Neural progenitor cell (in vitro differentiated cells): Measurements from ENCODE around the gene CENPX.

Experiments used
- EZH2 ChIP-seq: fragments of 200-600 bp; sonication (generic); IDR thresholded peaks from 2 replicates; pipeline ENCODE4 v1.6.1; 2017; ENCODE audit warnings: antibody characterized with exemption, mild to moderate bottlenecking, moderate library complexity
- EZH2phosphoT487 ChIP-seq: fragments of 200-600 bp; sonication (generic); IDR thresholded peaks from 2 replicates; pipeline ENCODE4 v1.6.1; 2017; ENCODE audit warnings: antibody characterized with exemption
- TF ChIP-seq, protein P1 (sequence below): fragments of 200-600 bp; sonication (generic); IDR thresholded peaks from 2 replicates; pipeline ENCODE4 v1.5.1; 2017; ENCODE audit warnings: antibody characterized with exemption, mild to moderate bottlenecking

DNA sequence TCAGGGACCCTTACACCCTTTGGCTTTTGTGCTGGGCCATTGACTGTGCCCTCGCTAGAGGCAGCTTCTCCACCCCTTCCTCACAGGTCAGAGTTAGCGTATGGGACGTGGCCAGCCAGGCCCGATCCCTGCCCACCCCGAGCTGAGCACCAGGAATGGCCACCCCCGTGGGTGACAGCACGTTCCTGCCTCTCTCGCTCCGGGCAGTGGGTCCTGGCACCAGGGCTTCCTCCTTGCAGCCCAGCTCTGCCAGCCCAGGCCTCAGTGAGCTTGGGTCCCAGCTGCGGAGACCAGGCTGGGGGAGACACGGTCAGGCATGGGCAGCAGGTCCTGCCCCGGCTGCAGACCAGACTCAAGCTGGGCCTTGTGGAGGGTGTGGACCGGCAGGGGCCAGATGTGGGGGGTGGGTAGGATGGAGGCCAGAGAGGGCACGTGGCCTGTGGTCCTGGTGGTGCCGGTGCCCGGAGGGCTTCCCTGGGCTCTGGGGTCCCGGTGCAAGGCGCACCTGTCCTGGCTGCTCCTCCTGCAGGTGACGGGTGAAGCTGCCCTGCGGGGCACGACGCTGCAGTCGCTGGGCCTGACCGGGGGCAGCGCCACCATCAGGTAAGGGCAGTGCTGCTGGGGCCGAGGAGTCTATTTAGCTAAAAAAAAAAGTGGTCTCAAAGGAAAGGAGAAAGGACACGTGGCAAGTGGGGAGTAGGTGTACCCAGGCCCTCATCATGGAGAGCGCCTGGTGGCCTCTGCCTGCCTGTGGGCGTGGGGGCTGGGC lies 27.0 kb downstream of the CENPX start:
- TF ChIP-seq, protein P1, sequence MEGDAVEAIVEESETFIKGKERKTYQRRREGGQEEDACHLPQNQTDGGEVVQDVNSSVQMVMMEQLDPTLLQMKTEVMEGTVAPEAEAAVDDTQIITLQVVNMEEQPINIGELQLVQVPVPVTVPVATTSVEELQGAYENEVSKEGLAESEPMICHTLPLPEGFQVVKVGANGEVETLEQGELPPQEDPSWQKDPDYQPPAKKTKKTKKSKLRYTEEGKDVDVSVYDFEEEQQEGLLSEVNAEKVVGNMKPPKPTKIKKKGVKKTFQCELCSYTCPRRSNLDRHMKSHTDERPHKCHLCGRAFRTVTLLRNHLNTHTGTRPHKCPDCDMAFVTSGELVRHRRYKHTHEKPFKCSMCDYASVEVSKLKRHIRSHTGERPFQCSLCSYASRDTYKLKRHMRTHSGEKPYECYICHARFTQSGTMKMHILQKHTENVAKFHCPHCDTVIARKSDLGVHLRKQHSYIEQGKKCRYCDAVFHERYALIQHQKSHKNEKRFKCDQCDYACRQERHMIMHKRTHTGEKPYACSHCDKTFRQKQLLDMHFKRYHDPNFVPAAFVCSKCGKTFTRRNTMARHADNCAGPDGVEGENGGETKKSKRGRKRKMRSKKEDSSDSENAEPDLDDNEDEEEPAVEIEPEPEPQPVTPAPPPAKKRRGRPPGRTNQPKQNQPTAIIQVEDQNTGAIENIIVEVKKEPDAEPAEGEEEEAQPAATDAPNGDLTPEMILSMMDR: no peak
- no peak for TF ChIP-seq EZH2
- no peak for TF ChIP-seq EZH2phosphoT487
